PC-3 (cell line): ENCODE results near the gene CHST14. TPM values are rescaled to one million over a fixed set of nuclear protein-coding genes. Genes with fewer than 3 reads are reported as not detected.

ENCODE experiments used
- ATAC-seq: fragments of 200-7000 bp; cut with Tn5 transposase; 2 replicates; pipeline ENCODE4 v1.9.1; 2020; ENCODE audit warnings: mild to moderate bottlenecking, moderate library complexity
- BruUV-seq: library from RNA; stranded (reverse); fragments of 400-500 nt; replicated peaks from 2 replicates; lab custom pipeline; 2021; lab: Mats Ljungman, UMichigan
- CTCF ChIA-PET: fragments of 300-600 bp; sonication (Branson Sonifier 250); formaldehyde crosslinking; loops from one replicate; lab custom pipeline; 2022; ENCODE audit warnings: antibody characterized with exemption; lab: Charles Lee
- POLR2A ChIA-PET: fragments of 300-600 bp; sonication (Branson Sonifier 250); formaldehyde crosslinking; loops from one replicate; lab custom pipeline; 2022; ENCODE audit warnings: antibody characterized with exemption; ENCODE audit not compliant: unreplicated experiment; lab: Charles Lee
- DNase-seq: peaks from one replicate; pipeline ENCODE4 v3.0.0-alpha.2; 2015
- H2AFZ ChIP-seq: fragments of 300-600 bp; sonication (generic); 2 replicates; pipeline ENCODE4 v1.6.0; 2016; ENCODE audit warnings: antibody characterized with exemption, low read length
- H3F3A ChIP-seq: fragments of 300-600 bp; sonication (generic); one replicate; pipeline ENCODE4 v1.6.0; 2017; ENCODE audit warnings: antibody characterized with exemption, low read length, control low read depth, mild to moderate bottlenecking; ENCODE audit not compliant: unreplicated experiment
- H3K27ac ChIP-seq: fragments of 300-600 bp; sonication (generic); 2 replicates; pipeline ENCODE4 v1.5.1; 2016; ENCODE audit warnings: mild to moderate bottlenecking, low read length
- H3K27me3 ChIP-seq: fragments of 300-600 bp; sonication (generic); 2 replicates; pipeline ENCODE4 v1.6.1; 2016; ENCODE audit warnings: low read length, mixed read lengths
- H3K36me3 ChIP-seq: fragments of 300-600 bp; sonication (generic); 2 replicates; pipeline ENCODE4 v1.6.1; 2016; ENCODE audit warnings: low read depth, mixed run types, low read length, mixed read lengths
- H3K4me1 ChIP-seq: fragments of 300-600 bp; sonication (generic); 2 replicates; pipeline ENCODE4 v1.5.1; 2016; ENCODE audit warnings: low read length; ENCODE audit not compliant: insufficient read depth
- H3K4me2 ChIP-seq: fragments of 300-600 bp; sonication (generic); 2 replicates; pipeline ENCODE4 v1.6.0; 2016; ENCODE audit warnings: low read length
- H3K4me3 ChIP-seq: fragments of 300-600 bp; sonication (generic); 2 replicates; pipeline ENCODE4 v1.5.1; 2016; ENCODE audit warnings: mild to moderate bottlenecking, low read length, mixed read lengths
- H3K79me2 ChIP-seq: fragments of 300-600 bp; sonication (generic); 2 replicates; pipeline ENCODE4 v1.6.1; 2017; ENCODE audit warnings: low read length, mixed read lengths
- H3K9ac ChIP-seq: fragments of 300-600 bp; sonication (generic); 2 replicates; pipeline ENCODE4 v1.6.0; 2016; ENCODE audit warnings: mild to moderate bottlenecking, low read length
- H3K9me2 ChIP-seq: fragments of 300-600 bp; sonication (generic); replicated peaks from 2 replicates; pipeline ENCODE4 v1.6.1; 2016; ENCODE audit warnings: mixed run types, low read length, mixed read lengths
- H3K9me3 ChIP-seq: fragments of 300-600 bp; sonication (generic); 2 replicates; pipeline ENCODE4 v1.6.1; 2016; ENCODE audit warnings: low read length, mixed read lengths
- H4K20me1 ChIP-seq: fragments of 300-600 bp; sonication (generic); 2 replicates; pipeline ENCODE4 v1.6.1; 2016; ENCODE audit warnings: low read length, mixed read lengths
- EZH2 ChIP-seq: fragments of 300-600 bp; sonication (generic); IDR thresholded peaks from one replicate; pipeline ENCODE4 v1.6.1; 2017; ENCODE audit warnings: antibody characterized with exemption, mild to moderate bottlenecking, low read length; ENCODE audit not compliant: unreplicated experiment
- EZH2phosphoT487 ChIP-seq: fragments of 300-600 bp; sonication (generic); IDR thresholded peaks from 2 replicates; pipeline ENCODE4 v1.6.1; 2018; ENCODE audit warnings: mild to moderate bottlenecking, antibody characterized with exemption, low read length, borderline replicate concordance
- intact Hi-C: fragments of 100-400 bp; cut with micrococcal nuclease; formaldehyde crosslinking; loops from 2 replicates; pipeline ENCODE4 v1.9.0; 2023
- total RNA-seq: library from RNA; depleted of rRNA; stranded (reverse); fragments of >200 nt; gene quantifications from 2 replicates; pipeline ENCODE4 v1.2.3, GENCODE V29; 2014
- TF ChIP-seq, protein P1 (sequence below): fragments of 300-600 bp; sonication (generic); conservative IDR thresholded peaks from 2 replicates; pipeline ENCODE4 v1.5.1; 2017; ENCODE audit warnings: antibody characterized with exemption, low read depth, mild to moderate bottlenecking, low read length

CHST14 gene
- total RNA-seq, 1 experiment from 2014 or later = 13.0 TPM

DNA sequence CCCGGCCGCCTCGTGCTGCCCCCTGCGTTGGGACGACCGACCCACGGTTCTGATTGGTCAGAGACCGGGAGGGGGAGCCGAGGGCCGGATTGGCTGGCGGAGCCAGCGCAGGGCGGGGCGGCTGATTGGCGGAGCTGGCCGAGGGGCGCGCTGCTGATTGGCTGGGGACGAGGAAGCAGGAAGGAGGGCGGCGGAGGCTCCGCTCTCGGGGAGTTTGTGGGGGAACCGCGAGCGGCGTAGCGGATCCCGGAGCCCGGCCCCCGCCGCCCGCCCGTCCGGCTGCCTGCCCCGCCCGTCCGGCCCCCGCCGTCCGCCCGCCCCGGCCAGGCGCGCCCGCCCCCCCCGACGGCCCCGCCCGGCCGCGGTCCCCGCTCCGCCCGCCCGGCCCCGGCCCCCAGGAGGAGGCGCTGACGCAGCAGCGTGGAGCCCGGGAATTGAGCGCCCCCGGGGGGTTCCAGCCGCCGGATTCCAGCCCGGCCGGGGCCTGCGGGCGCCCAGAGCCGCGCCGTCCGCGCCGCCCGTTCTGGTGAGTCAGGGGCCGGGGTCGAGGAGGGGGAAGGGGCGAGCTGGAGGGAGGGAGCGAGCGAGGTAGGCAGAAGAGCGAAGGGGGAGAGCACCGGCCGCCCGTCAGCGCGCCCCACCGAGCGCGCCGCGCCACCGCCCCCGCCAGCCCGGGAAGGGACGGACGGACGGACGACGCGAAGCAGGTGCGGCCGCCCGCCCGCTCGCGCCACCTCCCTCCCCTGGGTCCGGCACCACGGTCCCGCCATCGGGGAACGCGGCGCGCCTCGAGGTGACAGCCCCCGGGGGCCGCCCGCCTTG is 29.8 kb upstream of the CHST14 start, which contains the start of gene BAHD1:
BAHD1 (plus strand) TSS at position 211 of the 822 bp plus-strand sequence. CDS start 17,512 bp downstream, outside the sequence.
- ChIA-PET CTCF (interaction anchor here (0.7 to 1.2 kb wide), 4 partner anchors 66 to 336 kb away, joined by 3 to 8 read pairs (median 4); partner anchors contain the start of genes CCDC32 and RPUSD2), POLR2A (no interaction called here)
- H3K4me3 ChIP-seq = peak within 1 kb of the TSS; percentile 86
- no peaks in the 10 kb centered on the region for H3K9me2 ChIP-seq
- peak within 1 kb of the TSS; percentile 99 for H3K4me2 ChIP-seq
- H3K4me1 ChIP-seq = peaks cover 39% of the 10 kb centered on the region
- no peaks in the 10 kb centered on the region for H3F3A ChIP-seq
- ATAC-seq = peak; percentile 82
- DNase-seq = peak; percentile 95
- H3K27ac ChIP-seq = no peak within 1 kb of the TSS
- intact Hi-C loops = loop anchor here (2.0 to 5.0 kb wide), 3 partner anchors 30 to 99 kb away; partner anchors contain the start of genes CCDC9B and CHST14
- H3K36me3 ChIP-seq = no peaks in the 10 kb centered on the region
- BruUV-seq = no TSS peak
- peaks cover 44% of the 10 kb centered on the region for H3K79me2 ChIP-seq
- H3K9me3 ChIP-seq = no peaks in the 10 kb centered on the region
- no peaks in the 10 kb centered on the region for H3K27me3 ChIP-seq
- peak within 1 kb of the TSS; percentile 75 for H2AFZ ChIP-seq
- TF ChIP-seq, protein P1, sequence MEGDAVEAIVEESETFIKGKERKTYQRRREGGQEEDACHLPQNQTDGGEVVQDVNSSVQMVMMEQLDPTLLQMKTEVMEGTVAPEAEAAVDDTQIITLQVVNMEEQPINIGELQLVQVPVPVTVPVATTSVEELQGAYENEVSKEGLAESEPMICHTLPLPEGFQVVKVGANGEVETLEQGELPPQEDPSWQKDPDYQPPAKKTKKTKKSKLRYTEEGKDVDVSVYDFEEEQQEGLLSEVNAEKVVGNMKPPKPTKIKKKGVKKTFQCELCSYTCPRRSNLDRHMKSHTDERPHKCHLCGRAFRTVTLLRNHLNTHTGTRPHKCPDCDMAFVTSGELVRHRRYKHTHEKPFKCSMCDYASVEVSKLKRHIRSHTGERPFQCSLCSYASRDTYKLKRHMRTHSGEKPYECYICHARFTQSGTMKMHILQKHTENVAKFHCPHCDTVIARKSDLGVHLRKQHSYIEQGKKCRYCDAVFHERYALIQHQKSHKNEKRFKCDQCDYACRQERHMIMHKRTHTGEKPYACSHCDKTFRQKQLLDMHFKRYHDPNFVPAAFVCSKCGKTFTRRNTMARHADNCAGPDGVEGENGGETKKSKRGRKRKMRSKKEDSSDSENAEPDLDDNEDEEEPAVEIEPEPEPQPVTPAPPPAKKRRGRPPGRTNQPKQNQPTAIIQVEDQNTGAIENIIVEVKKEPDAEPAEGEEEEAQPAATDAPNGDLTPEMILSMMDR = no peak
- TF ChIP-seq EZH2 (no peak), EZH2phosphoT487 (no peak)
- H3K9ac ChIP-seq = peak within 1 kb of the TSS; percentile 59
- peaks cover 31% of the 10 kb centered on the region for H4K20me1 ChIP-seq

DNA sequence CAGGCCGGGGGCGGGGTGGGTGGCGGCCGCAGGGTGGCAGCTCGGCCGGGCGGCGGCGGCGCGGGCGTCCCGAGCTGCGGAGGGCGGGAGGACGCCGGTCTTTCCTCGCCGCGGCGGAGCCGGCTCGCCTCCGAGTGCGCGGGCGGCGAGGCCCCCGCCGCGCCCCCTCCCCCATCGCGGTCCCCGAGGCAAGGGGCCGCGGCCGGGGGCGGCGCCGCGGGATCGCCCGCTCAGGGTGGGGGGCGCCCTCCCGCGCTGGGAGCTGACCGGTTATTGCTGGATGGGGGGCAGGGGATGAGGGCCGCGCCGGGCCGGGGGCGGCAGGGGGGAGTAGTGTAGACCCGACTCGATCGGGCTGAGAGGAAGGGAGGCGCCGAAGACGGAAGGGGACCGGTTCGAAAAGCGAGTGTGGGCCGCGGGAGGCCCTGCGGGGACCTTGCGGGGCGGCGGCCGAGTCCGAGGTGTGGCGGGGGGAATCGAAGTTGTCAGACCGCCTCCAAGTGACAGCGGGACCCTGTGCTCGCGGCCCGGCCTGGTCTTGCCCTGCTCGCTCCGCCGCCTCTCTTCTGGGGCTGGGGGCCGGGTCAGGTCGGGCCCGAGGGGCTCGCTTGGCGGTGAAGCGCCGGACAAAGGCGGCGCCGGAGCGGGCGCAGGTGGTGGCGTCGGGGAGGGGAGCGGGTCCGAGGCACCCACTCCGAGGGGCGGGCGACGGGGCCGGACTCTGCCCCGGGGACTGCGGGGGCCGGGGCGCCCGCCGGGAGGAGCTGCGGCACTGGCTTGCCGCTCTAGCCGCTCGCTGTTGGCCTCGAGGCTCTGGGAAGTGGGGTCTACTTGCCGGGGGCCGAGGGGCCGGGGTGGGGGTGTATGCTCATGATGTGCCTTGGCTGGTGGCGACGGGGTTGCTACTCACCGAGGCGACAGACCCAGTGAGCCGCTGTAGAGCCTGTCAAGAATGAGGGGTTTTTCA is 28.9 kb upstream of the CHST14 start:
- ChIA-PET POLR2A (interaction anchor here (0.6 kb wide), 1 partner anchor 13 kb away, joined by 3 read pairs; no protein-coding TSS in a partner anchor), CTCF (interaction anchor here (0.7 kb wide), 1 partner anchor 335 kb away, joined by 8 read pairs; no protein-coding TSS in a partner anchor)
- H2AFZ ChIP-seq = peak overlapping the region; percentile 54
- peak overlapping the region; percentile 57 for H3K9ac ChIP-seq
- no TSS peak for BruUV-seq
- H3K36me3 ChIP-seq = no peaks in the 10 kb centered on the region
- TF ChIP-seq EZH2 (no peak), EZH2phosphoT487 (no peak)
- TF ChIP-seq, protein P1 = peak; percentile 18; the same call in 1 of the 2 replicates
- peaks cover 32% of the 10 kb centered on the region for H3K4me1 ChIP-seq
- peak overlapping the region; percentile 86 for H3K4me3 ChIP-seq
- H3K27ac ChIP-seq = no peak overlapping the region
- ATAC-seq = no peak
- no peaks in the 10 kb centered on the region for H3K9me2 ChIP-seq
- H3F3A ChIP-seq = no peaks in the 10 kb centered on the region
- peak overlapping the region; percentile 89 for H3K4me2 ChIP-seq
- intact Hi-C loops = loop anchor here (2.0 to 5.0 kb wide), 3 partner anchors 29 to 100 kb away; partner anchors contain the start of genes CCDC9B and CHST14
- no peaks in the 10 kb centered on the region for H3K9me3 ChIP-seq
- DNase-seq = no peak
- H4K20me1 ChIP-seq = peaks cover 31% of the 10 kb centered on the region
- H3K27me3 ChIP-seq = no peaks in the 10 kb centered on the region
- H3K79me2 ChIP-seq = peaks cover 53% of the 10 kb centered on the region
